GM23338 (cell line): ENCODE results near the gene NOD1. TPM values are rescaled to one million over a fixed set of nuclear protein-coding genes. Genes with fewer than 3 reads are reported as not detected.

Source experiments
- ATAC-seq: fragments of 200-7000 bp; cut with Tn5 transposase; 3 replicates; pipeline ENCODE4 v1.9.1; 2020
- DNase-seq: peaks from one replicate; pipeline ENCODE4 v3.0.0-alpha.2; 2015; ENCODE audit warnings: low spot score
- H2AFZ ChIP-seq: fragments of 200-600 bp; sonication (generic); 2 replicates; pipeline ENCODE4 v1.8.0; 2016; ENCODE audit warnings: antibody characterized with exemption, mild to moderate bottlenecking, moderate library complexity
- H3F3A ChIP-seq: fragments of 200-600 bp; sonication (generic); replicated peaks from 2 replicates; pipeline ENCODE4 v1.8.0; 2017; ENCODE audit warnings: antibody characterized with exemption, mixed run types, low read depth
- H3K27ac ChIP-seq: fragments of 200-600 bp; sonication (generic); 2 replicates; pipeline ENCODE4 v1.6.1; 2016; ENCODE audit warnings: low read depth
- H3K27me3 ChIP-seq: fragments of 200-600 bp; sonication (generic); 2 replicates; pipeline ENCODE4 v1.8.0; 2016; ENCODE audit warnings: mild to moderate bottlenecking, mixed run types, moderate library complexity; ENCODE audit not compliant: insufficient read depth
- H3K36me3 ChIP-seq: fragments of 200-600 bp; sonication (generic); 2 replicates; pipeline ENCODE4 v1.8.0; 2016; ENCODE audit warnings: mild to moderate bottlenecking; ENCODE audit not compliant: insufficient read depth
- H3K4me1 ChIP-seq: fragments of 200-600 bp; sonication (generic); 2 replicates; pipeline ENCODE4 v1.8.0; 2016; ENCODE audit warnings: mild to moderate bottlenecking, moderate library complexity; ENCODE audit not compliant: insufficient read depth
- H3K4me2 ChIP-seq: fragments of 200-600 bp; sonication (generic); 2 replicates; pipeline ENCODE4 v1.7.1; 2017; ENCODE audit warnings: mixed run types
- H3K4me3 ChIP-seq: fragments of 200-600 bp; sonication (generic); 2 replicates; pipeline ENCODE4 v1.6.1; 2016; ENCODE audit warnings: mixed run types
- H3K79me2 ChIP-seq: fragments of 200-600 bp; sonication (generic); replicated peaks from 2 replicates; pipeline ENCODE4 v1.8.0; 2017; ENCODE audit warnings: mild to moderate bottlenecking; ENCODE audit not compliant: insufficient read depth
- H3K9me2 ChIP-seq: fragments of 200-600 bp; sonication (generic); 2 replicates; pipeline ENCODE4 v1.8.0; 2017; ENCODE audit not compliant: insufficient read depth
- H4K20me1 ChIP-seq: fragments of 200-600 bp; sonication (generic); replicated peaks from 2 replicates; pipeline ENCODE4 v1.8.0; 2017; ENCODE audit warnings: mild to moderate bottlenecking; ENCODE audit not compliant: insufficient read depth
- H3K27ac Mint-ChIP-seq: 2 replicates; pipeline ENCODE4 v1.8.0; 2020; ENCODE audit warnings: inconsistent platforms, mild to moderate bottlenecking, moderate library complexity, mixed read lengths
- H3K27me3 Mint-ChIP-seq: 3 replicates; pipeline ENCODE4 v1.8.0; 2022; ENCODE audit warnings: low read depth, mild to moderate bottlenecking, moderate library complexity, mixed read lengths, inconsistent platforms; ENCODE audit not compliant: insufficient read depth, poor library complexity
- H3K36me3 Mint-ChIP-seq: 3 replicates; pipeline ENCODE4 v1.8.0; 2021; ENCODE audit warnings: low read depth, mild to moderate bottlenecking, inconsistent platforms, moderate library complexity, mixed read lengths
- H3K4me1 Mint-ChIP-seq: 3 replicates; pipeline ENCODE4 v1.8.0; 2020; ENCODE audit warnings: mild to moderate bottlenecking, inconsistent platforms, mixed read lengths
- H3K4me3 Mint-ChIP-seq: 3 replicates; pipeline ENCODE4 v1.8.0; 2021; ENCODE audit warnings: moderate library complexity, mild to moderate bottlenecking, inconsistent platforms, mixed read lengths
- H3K9me3 Mint-ChIP-seq: 3 replicates; pipeline ENCODE4 v1.8.0; 2020; ENCODE audit warnings: moderate library complexity, mild to moderate bottlenecking, inconsistent platforms, mixed read lengths
- CTCF ChIP-seq, 2 experiments: fragments of 200-600 bp in 1 of 2; sonication (generic) in 1 of 2; conservative IDR thresholded peaks; 2 replicates each; pipeline versions ENCODE4 v1.5.1 to v1.6.1; 2016 to 2017; ENCODE audit warnings: antibody characterized with exemption in 2 of 2, low read depth in 2 of 2, mild to moderate bottlenecking in 2 of 2, moderate library complexity in 1 of 2
- ETS1 ChIP-seq: IDR thresholded peaks from 2 replicates; pipeline ENCODE4 v1.6.1; 2016; ENCODE audit warnings: antibody characterized with exemption
- EZH2 ChIP-seq: fragments of 200-600 bp; sonication (generic); IDR thresholded peaks from one replicate; pipeline ENCODE4 v1.8.0; 2017; ENCODE audit warnings: antibody characterized with exemption, mild to moderate bottlenecking, low read depth; ENCODE audit not compliant: unreplicated experiment
- JUNB ChIP-seq: IDR thresholded peaks from one replicate; pipeline ENCODE4 v1.6.1; 2016; ENCODE audit warnings: antibody characterized with exemption; ENCODE audit not compliant: unreplicated experiment
- POLR2AphosphoS5 ChIP-seq: IDR thresholded peaks from 2 replicates; pipeline ENCODE4 v1.6.1; 2016; ENCODE audit warnings: antibody characterized with exemption, low read depth
- STAT1 ChIP-seq: IDR thresholded peaks from one replicate; pipeline ENCODE4 v1.6.1; 2016; ENCODE audit warnings: antibody characterized with exemption; ENCODE audit not compliant: unreplicated experiment
- ZNF331 ChIP-seq: fragments of 250-450 bp; sonication (Bioruptor Pico); IDR thresholded peaks from 2 replicates; pipeline ENCODE4 v1.5.0; 2020; ENCODE audit warnings: low read depth, mild to moderate bottlenecking, moderate library complexity
- ZNF462 ChIP-seq: fragments of 250-450 bp; sonication (Bioruptor Pico); IDR thresholded peaks from 2 replicates; pipeline ENCODE4 v1.5.0; 2020; ENCODE audit warnings: mild to moderate bottlenecking, moderate library complexity
- polyA plus RNA-seq: library from polyadenylated mRNA; unstranded; fragments of >200 nt; fragmentation: Nextera tagmentation; extraction: Ambion mirVana; gene quantifications from 2 replicates; pipeline ENCODE4 v1.2.1, GENCODE V29; 2016
- total RNA-seq: library from RNA; depleted of rRNA; stranded (reverse); fragments of >200 nt; shearing (Covaris generic); gene quantifications from 2 replicates; pipeline ENCODE4 v1.2.3, GENCODE V29; 2014

The NOD1 gene
- total and polyA plus RNA-seq, 2 experiments from 2014 or later: 2.1 to 7.3 TPM

- Histone ChIP-seq H3K4me3 (no peak overlapping the region), H3K79me2 (no peaks in the 10 kb centered on the region), H3K9me2 (no peaks in the 10 kb centered on the region), H3K27ac (no peak overlapping the region), H3K27me3 (no peaks in the 10 kb centered on the region), H3K4me1 (peaks cover 9% of the 10 kb centered on the region), H3F3A (no peaks in the 10 kb centered on the region), H4K20me1 (no peaks in the 10 kb centered on the region), H2AFZ (no peak overlapping the region), H3K4me2 (no peak overlapping the region), H3K36me3 (no peaks in the 10 kb centered on the region)
- H3K36me3 Mint-ChIP-seq: peaks cover 12% of the 10 kb centered on the region; the same call in 2 of the 3 replicates
- H3K9me3 Mint-ChIP-seq: no peaks in the 10 kb centered on the region
- DNase-seq (peak; percentile 74), ATAC-seq (peak; percentile 79)
- H3K4me1 Mint-ChIP-seq: peaks cover 15% of the 10 kb centered on the region
- no peak overlapping the region for H3K4me3 Mint-ChIP-seq
- no peak overlapping the region; the same call in 1 of the 2 replicates for H3K27ac Mint-ChIP-seq
- TF ChIP-seq CTCF (conservative IDR thresholded peaks at IDR 0.05; ENCODE audit: low read depth in 2 of 2): peak; percentile 17 to 35; a peak in 2 of 4 replicates
- TF ChIP-seq JUNB: no peak
- TF ChIP-seq STAT1: no peak
- H3K27me3 Mint-ChIP-seq: no peaks in the 10 kb centered on the region
These were observed 32.8 kb downstream of the NOD1 start for GRCh38 chr7:30445770-30446169.

- Histone ChIP-seq H3K4me3 (no peak overlapping the region), H3K9me2 (no peaks in the 10 kb centered on the region), H3K27ac (no peak overlapping the region), H3K79me2 (no peaks in the 10 kb centered on the region), H4K20me1 (no peaks in the 10 kb centered on the region), H3K36me3 (no peaks in the 10 kb centered on the region; the same call in 1 of the 2 replicates), H3F3A (no peaks in the 10 kb centered on the region), H2AFZ (no peak overlapping the region), H3K4me2 (no peak overlapping the region), H3K4me1 (peaks cover 12% of the 10 kb centered on the region), H3K27me3 (no peaks in the 10 kb centered on the region)
- peaks cover 18% of the 10 kb centered on the region for H3K4me1 Mint-ChIP-seq
- ATAC-seq (no peak), DNase-seq (no peak)
- peaks cover 41% of the 10 kb centered on the region for H3K36me3 Mint-ChIP-seq
- H3K27me3 Mint-ChIP-seq: no peaks in the 10 kb centered on the region
- peaks cover 12% of the 10 kb centered on the region; the same call in 2 of the 3 replicates for H3K9me3 Mint-ChIP-seq
- TF ChIP-seq ZNF462 (CRISPR knock-in tag): no peak
- TF ChIP-seq POLR2AphosphoS5: no peak
- TF ChIP-seq EZH2: no peak
- no peak for TF ChIP-seq ZNF331 (CRISPR knock-in tag)
- no peak for TF ChIP-seq ETS1
- no peak overlapping the region for H3K4me3 Mint-ChIP-seq
- H3K27ac Mint-ChIP-seq: no peak overlapping the region
These were observed 40.6 kb downstream of the NOD1 start for GRCh38 chr7:30437823-30438574.
